ENCODE results near the gene OR11G2. TPM values are rescaled to one million over a fixed set of nuclear protein-coding genes. Genes with fewer than 3 reads are reported as not detected.
"Not testable (repeated sequence)": the region's sequence is repeated elsewhere in the genome, so short reads cannot be mapped to it uniquely, and the experiment has no call there.

The OR11G2 gene
- total RNA-seq, 1 experiment from 2014 or later, result not detected

DNA sequence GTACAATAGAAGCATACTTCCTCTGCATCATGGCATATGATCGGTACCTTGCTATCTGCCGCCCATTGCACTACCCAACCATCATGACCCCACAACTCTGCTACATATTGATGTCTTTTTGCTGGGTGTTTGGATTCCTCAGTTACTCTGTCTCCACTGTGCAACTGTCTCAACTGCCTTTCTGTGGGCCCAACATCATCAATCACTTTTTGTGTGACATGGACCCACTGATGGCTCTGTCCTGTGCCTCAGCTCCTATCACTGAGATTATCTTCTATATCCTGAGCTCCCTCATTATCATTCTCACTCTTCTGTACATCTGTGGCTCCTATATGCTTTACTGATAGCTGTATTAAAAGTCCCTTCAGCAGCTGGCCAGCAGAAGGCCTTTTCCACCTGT lies 18.9 kb downstream of the OR11G2 start:
- TF ChIP-seq, protein P1, sequence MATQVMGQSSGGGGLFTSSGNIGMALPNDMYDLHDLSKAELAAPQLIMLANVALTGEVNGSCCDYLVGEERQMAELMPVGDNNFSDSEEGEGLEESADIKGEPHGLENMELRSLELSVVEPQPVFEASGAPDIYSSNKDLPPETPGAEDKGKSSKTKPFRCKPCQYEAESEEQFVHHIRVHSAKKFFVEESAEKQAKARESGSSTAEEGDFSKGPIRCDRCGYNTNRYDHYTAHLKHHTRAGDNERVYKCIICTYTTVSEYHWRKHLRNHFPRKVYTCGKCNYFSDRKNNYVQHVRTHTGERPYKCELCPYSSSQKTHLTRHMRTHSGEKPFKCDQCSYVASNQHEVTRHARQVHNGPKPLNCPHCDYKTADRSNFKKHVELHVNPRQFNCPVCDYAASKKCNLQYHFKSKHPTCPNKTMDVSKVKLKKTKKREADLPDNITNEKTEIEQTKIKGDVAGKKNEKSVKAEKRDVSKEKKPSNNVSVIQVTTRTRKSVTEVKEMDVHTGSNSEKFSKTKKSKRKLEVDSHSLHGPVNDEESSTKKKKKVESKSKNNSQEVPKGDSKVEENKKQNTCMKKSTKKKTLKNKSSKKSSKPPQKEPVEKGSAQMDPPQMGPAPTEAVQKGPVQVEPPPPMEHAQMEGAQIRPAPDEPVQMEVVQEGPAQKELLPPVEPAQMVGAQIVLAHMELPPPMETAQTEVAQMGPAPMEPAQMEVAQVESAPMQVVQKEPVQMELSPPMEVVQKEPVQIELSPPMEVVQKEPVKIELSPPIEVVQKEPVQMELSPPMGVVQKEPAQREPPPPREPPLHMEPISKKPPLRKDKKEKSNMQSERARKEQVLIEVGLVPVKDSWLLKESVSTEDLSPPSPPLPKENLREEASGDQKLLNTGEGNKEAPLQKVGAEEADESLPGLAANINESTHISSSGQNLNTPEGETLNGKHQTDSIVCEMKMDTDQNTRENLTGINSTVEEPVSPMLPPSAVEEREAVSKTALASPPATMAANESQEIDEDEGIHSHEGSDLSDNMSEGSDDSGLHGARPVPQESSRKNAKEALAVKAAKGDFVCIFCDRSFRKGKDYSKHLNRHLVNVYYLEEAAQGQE (IDR thresholded peaks at IDR 0.05; ENCODE audit: insufficient read depth in 1 of 2, low read depth in 2 of 2, low read length in 1 of 2), result no peak
- no peak for TF ChIP-seq SIN3A (IDR thresholded peaks at IDR 0.05; ENCODE audit: borderline replicate concordance, insufficient read depth, low read depth, low read length)
- TF ChIP-seq POLR2AphosphoS5 (IDR thresholded peaks at IDR 0.05; ENCODE audit: low read depth, low read length), result no peak
- TF ChIP-seq, protein P2, sequence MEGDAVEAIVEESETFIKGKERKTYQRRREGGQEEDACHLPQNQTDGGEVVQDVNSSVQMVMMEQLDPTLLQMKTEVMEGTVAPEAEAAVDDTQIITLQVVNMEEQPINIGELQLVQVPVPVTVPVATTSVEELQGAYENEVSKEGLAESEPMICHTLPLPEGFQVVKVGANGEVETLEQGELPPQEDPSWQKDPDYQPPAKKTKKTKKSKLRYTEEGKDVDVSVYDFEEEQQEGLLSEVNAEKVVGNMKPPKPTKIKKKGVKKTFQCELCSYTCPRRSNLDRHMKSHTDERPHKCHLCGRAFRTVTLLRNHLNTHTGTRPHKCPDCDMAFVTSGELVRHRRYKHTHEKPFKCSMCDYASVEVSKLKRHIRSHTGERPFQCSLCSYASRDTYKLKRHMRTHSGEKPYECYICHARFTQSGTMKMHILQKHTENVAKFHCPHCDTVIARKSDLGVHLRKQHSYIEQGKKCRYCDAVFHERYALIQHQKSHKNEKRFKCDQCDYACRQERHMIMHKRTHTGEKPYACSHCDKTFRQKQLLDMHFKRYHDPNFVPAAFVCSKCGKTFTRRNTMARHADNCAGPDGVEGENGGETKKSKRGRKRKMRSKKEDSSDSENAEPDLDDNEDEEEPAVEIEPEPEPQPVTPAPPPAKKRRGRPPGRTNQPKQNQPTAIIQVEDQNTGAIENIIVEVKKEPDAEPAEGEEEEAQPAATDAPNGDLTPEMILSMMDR (IDR thresholded peaks at IDR 0.05), result no peak
- no peak for TF ChIP-seq TCF7L2 (IDR thresholded peaks at IDR 0.05; ENCODE audit: low read depth, low read length)
- Histone ChIP-seq H3K36me3 (ENCODE audit: control insufficient read depth, insufficient read depth, low read length) (no peaks in the 10 kb centered on the region), H3K9me3 (ENCODE audit: control insufficient read depth, insufficient read depth, low read depth, low read length) (no peaks in the 10 kb centered on the region), H3K4me1 (ENCODE audit: control insufficient read depth, insufficient read depth, low read length) (no peaks in the 10 kb centered on the region), H3K27me3 (ENCODE audit: control insufficient read depth, insufficient read depth, low read length) (no peaks in the 10 kb centered on the region), H3K4me3 (ENCODE audit: low read depth in 2 of 2, low read length in 2 of 2) (no peak overlapping the region), H3K27ac (ENCODE audit: low read length) (no peak overlapping the region)
- in situ Hi-C loops (cut with HindIII; ENCODE audit: low pct_unique_long_range_greater_than_20kb, low sequenced_read_pairs) (no loop called here), intact Hi-C loops (cut with micrococcal nuclease; ENCODE audit: unreplicated experiment) (no loop called here)
- POLR2A ChIA-PET, result no interaction called here
- BruUV-seq (replicated peaks), result no TSS peak
- CTCF ChIA-PET, result no interaction called here
- ATAC-seq (no peak), DNase-seq (ENCODE audit: low read depth, low spot score) (no peak)

DNA sequence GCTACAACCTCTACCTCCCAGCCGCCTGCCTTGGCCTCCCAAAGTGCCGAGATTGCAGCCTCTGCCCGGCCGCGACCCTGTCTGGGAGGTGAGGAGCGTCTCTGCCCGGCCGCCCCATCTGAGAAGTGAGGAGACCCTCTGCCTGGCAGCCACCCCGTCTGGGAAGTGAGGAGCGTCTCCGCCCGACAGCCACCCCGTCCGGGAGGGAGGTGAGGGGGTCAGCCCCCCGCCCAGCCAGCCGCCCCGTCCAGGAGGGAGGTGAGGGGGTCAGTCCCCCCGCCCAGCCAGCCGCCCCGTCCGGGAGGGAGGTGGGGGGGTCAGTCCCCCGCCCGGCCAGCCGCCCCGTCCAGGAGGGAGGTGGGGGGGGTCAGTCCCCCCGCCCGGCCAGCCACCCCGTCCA lies 21.7 kb downstream of the OR11G2 start:
- H3K36me3 ChIP-seq (ENCODE audit: control insufficient read depth, insufficient read depth, low read length); POLR2A ChIA-PET; H3K27me3 ChIP-seq (ENCODE audit: control insufficient read depth, insufficient read depth, low read length); ATAC-seq; H3K9me3 ChIP-seq (ENCODE audit: control insufficient read depth, insufficient read depth, low read depth, low read length); H3K4me3 ChIP-seq (ENCODE audit: low read depth in 2 of 2, low read length in 2 of 2); BruUV-seq (replicated peaks); H3K27ac ChIP-seq (ENCODE audit: low read length); CTCF ChIA-PET; intact Hi-C loops (cut with micrococcal nuclease; ENCODE audit: unreplicated experiment); H3K4me1 ChIP-seq (ENCODE audit: control insufficient read depth, insufficient read depth, low read length); DNase-seq (ENCODE audit: low read depth, low spot score); in situ Hi-C loops (cut with HindIII; ENCODE audit: low pct_unique_long_range_greater_than_20kb, low sequenced_read_pairs): not testable (repeated sequence)

DNA sequence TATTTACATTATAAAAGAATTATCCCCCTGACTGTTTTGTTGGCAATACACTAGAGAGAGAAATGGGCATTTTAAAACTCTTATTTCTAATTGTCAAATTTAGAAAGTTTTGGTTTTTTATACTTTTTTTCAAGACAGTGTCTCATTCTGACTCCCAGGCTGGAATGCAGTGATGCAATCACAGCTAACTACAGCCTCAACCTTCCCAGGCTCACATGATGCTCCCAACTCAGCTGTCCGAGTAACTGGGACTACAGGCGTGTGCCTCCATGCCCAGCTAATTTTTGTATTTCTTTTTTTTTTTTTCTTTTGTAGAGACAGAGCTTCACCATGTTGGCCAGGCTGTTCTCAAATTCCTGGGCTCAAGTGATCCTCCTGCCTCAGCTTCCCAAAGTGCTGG lies 24.5 kb downstream of the OR11G2 start:
- Histone ChIP-seq H3K9me3 (ENCODE audit: control insufficient read depth, insufficient read depth, low read depth, low read length) (no peaks in the 10 kb centered on the region), H3K4me1 (ENCODE audit: control insufficient read depth, insufficient read depth, low read length) (no peaks in the 10 kb centered on the region), H3K4me3 (ENCODE audit: low read depth in 2 of 2, low read length in 2 of 2) (no peak overlapping the region), H3K36me3 (ENCODE audit: control insufficient read depth, insufficient read depth, low read length) (no peaks in the 10 kb centered on the region), H3K27me3 (ENCODE audit: control insufficient read depth, insufficient read depth, low read length) (no peaks in the 10 kb centered on the region), H3K27ac (ENCODE audit: low read length) (no peak overlapping the region)
- no TSS peak for BruUV-seq (replicated peaks)
- in situ Hi-C loops (cut with HindIII; ENCODE audit: low pct_unique_long_range_greater_than_20kb, low sequenced_read_pairs), result no loop called here
- CTCF ChIA-PET, result no interaction called here
- TF ChIP-seq POLR2AphosphoS5 (IDR thresholded peaks at IDR 0.05; ENCODE audit: low read depth, low read length), result no peak
- TF ChIP-seq SIN3A (IDR thresholded peaks at IDR 0.05; ENCODE audit: borderline replicate concordance, insufficient read depth, low read depth, low read length), result no peak
- TF ChIP-seq, protein P2 (IDR thresholded peaks at IDR 0.05), result no peak
- TF ChIP-seq, protein P1 (IDR thresholded peaks at IDR 0.05; ENCODE audit: insufficient read depth in 1 of 2, low read depth in 2 of 2, low read length in 1 of 2), result no peak
- intact Hi-C loops (cut with micrococcal nuclease; ENCODE audit: unreplicated experiment), result no loop called here
- ATAC-seq (no peak), DNase-seq (ENCODE audit: low read depth, low spot score) (no peak)
- POLR2A ChIA-PET, result no interaction called here
